ENCODE measurements around the gene CCN5.

CCN5 gene

DNA sequence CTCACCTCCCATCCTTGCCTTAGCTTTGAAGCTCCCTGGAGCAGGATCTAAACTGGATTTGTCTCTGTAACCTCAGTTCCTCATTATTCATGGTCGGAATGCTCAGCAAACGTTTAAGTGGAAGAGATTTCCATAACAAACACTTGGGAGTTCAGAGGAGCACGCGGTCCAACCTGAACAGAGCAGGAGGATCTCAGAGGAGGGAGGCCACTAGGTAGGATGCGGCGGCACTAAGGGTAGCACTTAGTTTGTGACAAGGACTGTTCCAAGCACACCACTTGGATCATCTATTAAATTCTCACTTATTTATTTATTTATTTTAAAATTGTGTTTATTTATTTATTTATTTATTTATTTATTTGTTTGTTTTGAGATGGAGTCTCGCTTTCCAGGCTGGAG, 13.3 kb upstream of the CCN5 start:
- no peak for DNase-seq (ENCODE audit: low spot score)
- TF ChIP-seq, protein P1, sequence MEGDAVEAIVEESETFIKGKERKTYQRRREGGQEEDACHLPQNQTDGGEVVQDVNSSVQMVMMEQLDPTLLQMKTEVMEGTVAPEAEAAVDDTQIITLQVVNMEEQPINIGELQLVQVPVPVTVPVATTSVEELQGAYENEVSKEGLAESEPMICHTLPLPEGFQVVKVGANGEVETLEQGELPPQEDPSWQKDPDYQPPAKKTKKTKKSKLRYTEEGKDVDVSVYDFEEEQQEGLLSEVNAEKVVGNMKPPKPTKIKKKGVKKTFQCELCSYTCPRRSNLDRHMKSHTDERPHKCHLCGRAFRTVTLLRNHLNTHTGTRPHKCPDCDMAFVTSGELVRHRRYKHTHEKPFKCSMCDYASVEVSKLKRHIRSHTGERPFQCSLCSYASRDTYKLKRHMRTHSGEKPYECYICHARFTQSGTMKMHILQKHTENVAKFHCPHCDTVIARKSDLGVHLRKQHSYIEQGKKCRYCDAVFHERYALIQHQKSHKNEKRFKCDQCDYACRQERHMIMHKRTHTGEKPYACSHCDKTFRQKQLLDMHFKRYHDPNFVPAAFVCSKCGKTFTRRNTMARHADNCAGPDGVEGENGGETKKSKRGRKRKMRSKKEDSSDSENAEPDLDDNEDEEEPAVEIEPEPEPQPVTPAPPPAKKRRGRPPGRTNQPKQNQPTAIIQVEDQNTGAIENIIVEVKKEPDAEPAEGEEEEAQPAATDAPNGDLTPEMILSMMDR (IDR thresholded peaks at IDR 0.05; ENCODE audit: borderline replicate concordance, control extremely low read depth, extremely low read depth, insufficient read depth, missing control alignments), result no peak
- in situ Hi-C loops (cut with MboI; ENCODE audit: low sequenced_read_pairs, unreplicated experiment), result no loop called here

GRCh38 chr20:44702776-44703175, 12.4 kb upstream of the CCN5 start:
- TF ChIP-seq, protein P1 (IDR thresholded peaks at IDR 0.05; ENCODE audit: borderline replicate concordance, control extremely low read depth, extremely low read depth, insufficient read depth, missing control alignments), result no peak
- peak; percentile 76 for DNase-seq (ENCODE audit: low spot score)
- in situ Hi-C loops (cut with MboI; ENCODE audit: low sequenced_read_pairs, unreplicated experiment), result no loop called here

DNA sequence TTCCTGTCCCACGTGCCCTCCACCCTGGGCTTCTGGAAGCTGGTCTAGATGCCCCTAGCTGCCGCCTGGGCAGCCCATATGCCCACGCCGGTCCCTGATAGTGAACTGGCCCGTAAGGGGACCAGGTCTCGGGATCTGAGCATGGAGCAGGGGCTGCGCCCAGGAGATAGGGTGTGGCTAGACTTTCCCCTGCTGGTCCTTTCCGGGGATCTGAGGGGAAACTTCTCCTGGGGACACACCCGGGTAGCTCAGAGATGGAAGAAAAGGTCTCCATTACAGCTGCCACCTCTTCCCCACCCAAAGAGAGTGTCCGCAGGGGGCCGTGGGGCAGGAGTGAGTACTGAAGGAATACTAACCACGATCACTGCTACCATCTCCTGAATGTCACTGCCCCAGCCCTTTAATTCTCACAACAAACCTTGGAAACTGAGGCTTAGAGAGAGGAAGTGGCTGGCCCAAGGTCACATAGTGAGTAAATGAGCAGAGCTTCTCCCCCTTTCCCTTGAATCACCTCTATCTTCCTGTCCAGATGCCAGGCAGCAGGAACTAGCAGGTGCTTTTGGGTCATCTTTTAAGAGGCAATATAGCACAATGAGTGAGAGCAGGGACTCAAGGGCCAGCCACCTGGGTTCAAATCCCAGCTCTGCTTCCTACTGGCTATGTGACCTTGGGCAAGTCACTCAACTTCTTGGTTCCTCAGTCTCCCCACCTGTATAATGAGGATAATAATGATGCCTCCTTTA, 11.8 kb upstream of the CCN5 start:
- no peak for DNase-seq (ENCODE audit: low spot score)
- TF ChIP-seq, protein P1 (IDR thresholded peaks at IDR 0.05; ENCODE audit: borderline replicate concordance, control extremely low read depth, extremely low read depth, insufficient read depth, missing control alignments), result no peak
- in situ Hi-C loops (cut with MboI; ENCODE audit: low sequenced_read_pairs, unreplicated experiment), result no loop called here

- TF ChIP-seq, protein P1 (IDR thresholded peaks at IDR 0.05; ENCODE audit: borderline replicate concordance, control extremely low read depth, extremely low read depth, insufficient read depth, missing control alignments), result no peak
- in situ Hi-C loops (cut with MboI; ENCODE audit: low sequenced_read_pairs, unreplicated experiment), result no loop called here
- DNase-seq (ENCODE audit: low spot score), result no peak
Measured at GRCh38 chr20:44703956-44704488, 11.1 kb upstream of the CCN5 start.

- in situ Hi-C loops (cut with MboI; ENCODE audit: low sequenced_read_pairs, unreplicated experiment), result no loop called here
- TF ChIP-seq, protein P1 (IDR thresholded peaks at IDR 0.05; ENCODE audit: borderline replicate concordance, control extremely low read depth, extremely low read depth, insufficient read depth, missing control alignments), result no peak
- no peak for DNase-seq (ENCODE audit: low spot score)
Measured at GRCh38 chr20:44704551-44704971, 10.6 kb upstream of the CCN5 start.

DNA sequence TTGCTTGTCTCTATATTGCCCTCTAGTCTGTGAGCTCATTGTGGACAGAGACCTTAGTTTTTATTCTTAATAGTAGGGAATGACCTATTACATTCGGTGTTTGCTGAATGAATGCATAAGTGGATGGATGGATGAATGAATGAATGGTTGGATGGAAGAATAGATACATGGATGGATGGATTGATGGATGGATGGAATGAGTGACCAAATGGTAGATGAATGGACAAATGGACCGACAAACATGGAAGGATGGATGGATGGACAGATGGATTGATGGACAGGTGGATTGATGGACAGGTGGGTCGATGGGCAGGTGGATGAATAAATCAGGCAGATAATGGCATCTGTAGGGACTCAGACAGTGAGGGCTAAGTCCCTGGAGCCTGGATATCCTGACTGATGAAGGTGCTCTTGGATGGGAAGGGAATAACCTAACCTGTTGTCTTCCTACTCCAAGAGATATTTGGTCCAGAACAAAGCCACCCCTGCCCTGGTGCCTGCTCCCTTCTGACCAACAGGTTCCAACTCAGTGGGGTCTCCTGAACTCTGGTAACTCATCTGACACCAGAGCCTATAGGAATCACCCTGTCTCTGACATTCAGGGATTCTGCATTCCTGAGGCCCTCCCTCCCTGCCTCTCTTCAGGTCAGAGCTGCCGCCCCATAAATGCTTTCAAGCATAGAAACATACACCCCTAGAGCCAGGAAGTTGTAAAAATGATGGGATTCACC, 9.6 kb upstream of the CCN5 start:
- no peak for DNase-seq (ENCODE audit: low spot score)
- in situ Hi-C loops (cut with MboI; ENCODE audit: low sequenced_read_pairs, unreplicated experiment), result no loop called here
- TF ChIP-seq, protein P1 (IDR thresholded peaks at IDR 0.05; ENCODE audit: borderline replicate concordance, control extremely low read depth, extremely low read depth, insufficient read depth, missing control alignments), result no peak

All from GM13976 (cell line).